Colon (tissue), 2 donors: Measurements from ENCODE around the gene RAB10.
"Not testable (repeated sequence)": the region's sequence is repeated elsewhere in the genome, so short reads cannot be mapped to it uniquely, and the experiment has no call there.

Experiments used
- FAIRE-seq: peaks from 2 replicates; lab custom pipeline; 2012; peaks lifted over from hg19 to GRCh38; lab: Jason Lieb, UNC
- donor health status: control.
- donor health status: control.

RAB10 gene

GRCh38 chr2:26016012-26016705 is 17.7 kb upstream of the RAB10 start:
- FAIRE-seq = no peak

GRCh38 chr2:26016706-26017045 is 17.2 kb upstream of the RAB10 start:
- not testable (repeated sequence) for FAIRE-seq

- FAIRE-seq = no peak
These were observed 16.3 kb upstream of the RAB10 start for GRCh38 chr2:26017464-26018183.

GRCh38 chr2:26018184-26019055 is 15.5 kb upstream of the RAB10 start:
- no peak for FAIRE-seq

GRCh38 chr2:26020231-26020640 is 13.6 kb upstream of the RAB10 start:
- FAIRE-seq = no peak

GRCh38 chr2:26024260-26024659 is 9.6 kb upstream of the RAB10 start:
- no peak for FAIRE-seq

GRCh38 chr2:26025509-26025908 is 8.4 kb upstream of the RAB10 start:
- no peak for FAIRE-seq

GRCh38 chr2:26028083-26028482 is 5.8 kb upstream of the RAB10 start:
- FAIRE-seq = not testable (repeated sequence)

GRCh38 chr2:26032586-26033269 is 1.2 kb upstream of the RAB10 start:
- not testable (repeated sequence) for FAIRE-seq

GRCh38 chr2:26033270-26033817 is 540 bp upstream of the RAB10 start:
- FAIRE-seq = no peak

- no peak for FAIRE-seq
These were observed 731 bp downstream of the RAB10 start for GRCh38 chr2:26034637-26034992.

- FAIRE-seq = no peak
These were observed 1.3 kb downstream of the RAB10 start for GRCh38 chr2:26035090-26035743.

GRCh38 chr2:26039603-26040323 is 5.9 kb downstream of the RAB10 start:
- FAIRE-seq = no peak

GRCh38 chr2:26043109-26043508 is 9.2 kb downstream of the RAB10 start:
- FAIRE-seq = no peak

- no peak for FAIRE-seq
These were observed 10.2 kb downstream of the RAB10 start for GRCh38 chr2:26043862-26044696.

GRCh38 chr2:26048791-26049190 is 14.9 kb downstream of the RAB10 start:
- no peak for FAIRE-seq

- no peak for FAIRE-seq
These were observed 15.8 kb downstream of the RAB10 start for GRCh38 chr2:26049641-26050040.

- FAIRE-seq = no peak
These were observed 18.9 kb downstream of the RAB10 start for GRCh38 chr2:26052740-26053139.

- FAIRE-seq = no peak
These were observed 20.9 kb downstream of the RAB10 start for GRCh38 chr2:26054598-26055348.
